HFFc6 (cell line): ENCODE data around the gene ITSN2. TPM values are rescaled to one million over a fixed set of nuclear protein-coding genes. Genes with fewer than 3 reads are reported as not detected.

ENCODE experiments used
- DNase-seq: peaks from one replicate; pipeline ENCODE4 v3.0.0-alpha.2; 2018
- H3K27ac Mint-ChIP-seq: 2 replicates; pipeline ENCODE4 v1.8.0; 2020; ENCODE audit warnings: mild to moderate bottlenecking, mixed read lengths
- H3K27me3 Mint-ChIP-seq: 2 replicates; pipeline ENCODE4 v1.8.0; 2021; ENCODE audit warnings: mild to moderate bottlenecking, moderate library complexity, mixed read lengths; ENCODE audit not compliant: insufficient read depth
- H3K36me3 Mint-ChIP-seq: 2 replicates; pipeline ENCODE4 v1.8.0; 2021; ENCODE audit warnings: low read depth, mixed read lengths
- H3K4me1 Mint-ChIP-seq: 2 replicates; pipeline ENCODE4 v1.8.0; 2020; ENCODE audit warnings: low read depth, mixed read lengths
- H3K4me3 Mint-ChIP-seq: 2 replicates; pipeline ENCODE4 v1.8.0; 2020; ENCODE audit warnings: mild to moderate bottlenecking, moderate library complexity, mixed read lengths
- H3K9me3 Mint-ChIP-seq: 2 replicates; pipeline ENCODE4 v1.8.0; 2020; ENCODE audit warnings: mild to moderate bottlenecking, mixed read lengths
- CTCF ChIP-seq: fragments of 200-600 bp; sonication (generic); IDR thresholded peaks from 2 replicates; pipeline ENCODE4 v1.5.0; 2021; ENCODE audit warnings: antibody characterized with exemption, mild to moderate bottlenecking
- total RNA-seq, 6 experiments: library from RNA; stranded (reverse); fragmentation: NEBNext Ultra II Directional; extraction: Animal tissue kit (Norgen Biotek cat#: 25700); gene quantifications; 2 replicates in 1 of 6; 3 replicates in 5 of 6; pipeline ENCODE4 v1.2.3, GENCODE V29; 2021

Gene ITSN2
- total RNA-seq, 6 experiments from 2014 or later = 26.2 to 32.3 (median 29.5) TPM

- H3K9me3 Mint-ChIP-seq = no peaks in the 10 kb centered on the region
- no peaks in the 10 kb centered on the region; the same call in 1 of the 2 replicates for H3K27me3 Mint-ChIP-seq
- H3K36me3 Mint-ChIP-seq = peaks cover 12% of the 10 kb centered on the region
- TF ChIP-seq CTCF = no peak
- H3K4me1 Mint-ChIP-seq = peaks cover 24% of the 10 kb centered on the region
- no peak overlapping the region for H3K27ac Mint-ChIP-seq
- no peak for DNase-seq
- H3K4me3 Mint-ChIP-seq = no peak overlapping the region
These were observed 88.1 kb downstream of the ITSN2 start for GRCh38 chr2:24272161-24272802.

- Mint-ChIP-seq H3K27ac (peak overlapping the region; percentile 49), H3K27me3 (no peaks in the 10 kb centered on the region; the same call in 1 of the 2 replicates)
These were observed 91.1 kb downstream of the ITSN2 start for GRCh38 chr2:24269265-24269664.

GRCh38 chr2:24265212-24265611 is 95.1 kb downstream of the ITSN2 start:
- Mint-ChIP-seq H3K9me3 (no peaks in the 10 kb centered on the region), H3K27ac (no peak overlapping the region), H3K4me1 (peaks cover 56% of the 10 kb centered on the region), H3K36me3 (peaks cover 18% of the 10 kb centered on the region), H3K27me3 (no peaks in the 10 kb centered on the region; the same call in 1 of the 2 replicates), H3K4me3 (no peak overlapping the region)
- TF ChIP-seq CTCF = no peak
- no peak for DNase-seq

More at GRCh38 chr2:24269265-24269664, 91.1 kb downstream of the ITSN2 start:
- H3K9me3 Mint-ChIP-seq = no peaks in the 10 kb centered on the region
- H3K4me1 Mint-ChIP-seq = peaks cover 37% of the 10 kb centered on the region
- H3K4me3 Mint-ChIP-seq = no peak overlapping the region
- H3K36me3 Mint-ChIP-seq = peaks cover 25% of the 10 kb centered on the region
- peak; percentile 25 for DNase-seq
- TF ChIP-seq CTCF = no peak

- no peak for TF ChIP-seq CTCF
- H3K36me3 Mint-ChIP-seq = peaks cover 17% of the 10 kb centered on the region
- no peaks in the 10 kb centered on the region for H3K27me3 Mint-ChIP-seq
- peaks cover 39% of the 10 kb centered on the region for H3K4me1 Mint-ChIP-seq
- no peak overlapping the region for H3K4me3 Mint-ChIP-seq
- peak overlapping the region; percentile 2; the same call in 1 of the 2 replicates for H3K27ac Mint-ChIP-seq
- H3K9me3 Mint-ChIP-seq = no peaks in the 10 kb centered on the region
- DNase-seq = no peak
These were observed 97.8 kb downstream of the ITSN2 start for GRCh38 chr2:24262421-24262970.

GRCh38 chr2:24261441-24261840 is 98.9 kb downstream of the ITSN2 start:
- Mint-ChIP-seq H3K4me3 (no peak overlapping the region), H3K27ac (no peak overlapping the region), H3K27me3 (no peaks in the 10 kb centered on the region), H3K36me3 (peaks cover 22% of the 10 kb centered on the region), H3K9me3 (no peaks in the 10 kb centered on the region), H3K4me1 (peaks cover 39% of the 10 kb centered on the region)
- no peak for TF ChIP-seq CTCF
- no peak for DNase-seq
